OCI-LY7 (cell line): Measurements from ENCODE around the gene CIAO2B. TPM values are rescaled to one million over a fixed set of nuclear protein-coding genes. Genes with fewer than 3 reads are reported as not detected.

Experiments
- BruUV-seq: library from RNA; stranded (reverse); fragments of 400-500 nt; replicated peaks from 2 replicates; lab custom pipeline; 2021; lab: Mats Ljungman, UMichigan
- CTCF ChIA-PET: fragments of 300-600 bp; sonication (Branson Sonifier 250); formaldehyde crosslinking; loops from one replicate; lab custom pipeline; 2022; ENCODE audit warnings: antibody characterized with exemption; ENCODE audit not compliant: unreplicated experiment; lab: Charles Lee
- POLR2A ChIA-PET: fragments of 300-600 bp; sonication (Branson Sonifier 250); formaldehyde crosslinking; loops from one replicate; lab custom pipeline; 2022; ENCODE audit warnings: antibody characterized with exemption; lab: Charles Lee
- DNase-seq: peaks from one replicate; pipeline ENCODE4 v3.0.0-alpha.2; 2015; ENCODE audit warnings: low spot score
- H2AFZ ChIP-seq: fragments of 200-600 bp; sonication (generic), shearing (Covaris generic); 2 replicates; pipeline ENCODE4 v1.6.1; 2014; ENCODE audit warnings: mild to moderate bottlenecking, antibody characterized with exemption, low read length, moderate library complexity
- H3K27ac ChIP-seq: fragments of 200-600 bp; sonication (generic); 2 replicates; pipeline ENCODE4 v1.5.1; 2014; ENCODE audit warnings: mixed run types, low read depth, mild to moderate bottlenecking, moderate library complexity, low read length, inconsistent platforms; ENCODE audit not compliant: poor library complexity, severe bottlenecking
- H3K36me3 ChIP-seq: fragments of 200-600 bp; sonication (generic); 2 replicates; pipeline ENCODE4 v1.6.1; 2014; ENCODE audit warnings: mild to moderate bottlenecking, antibody characterized with exemption, low read length, moderate library complexity, mixed read lengths; ENCODE audit not compliant: insufficient read depth
- H3K4me1 ChIP-seq: fragments of 200-600 bp; sonication (generic); 2 replicates; pipeline ENCODE4 v1.5.1; 2014; ENCODE audit warnings: mild to moderate bottlenecking, low read length; ENCODE audit not compliant: insufficient read depth, poor library complexity, severe bottlenecking
- H3K4me2 ChIP-seq: fragments of 200-600 bp; sonication (generic); 2 replicates; pipeline ENCODE4 v1.6.1; 2014; ENCODE audit warnings: mild to moderate bottlenecking, low read length
- H3K4me3 ChIP-seq: fragments of 200-600 bp; sonication (generic); 2 replicates; pipeline ENCODE4 v1.5.1; 2014; ENCODE audit warnings: mild to moderate bottlenecking, low read depth, low read length; ENCODE audit not compliant: poor library complexity, severe bottlenecking
- H3K79me2 ChIP-seq: fragments of 200-600 bp; sonication (generic); 2 replicates; pipeline ENCODE4 v1.6.1; 2016; ENCODE audit warnings: low read depth, mild to moderate bottlenecking, low read length, moderate library complexity, mixed read lengths; ENCODE audit not compliant: insufficient read depth
- H3K9me2 ChIP-seq: fragments of 200-600 bp; sonication (generic); 2 replicates; pipeline ENCODE4 v1.6.1; 2016; ENCODE audit warnings: mild to moderate bottlenecking, low read length, mixed read lengths; ENCODE audit not compliant: insufficient read depth
- H3K9me3 ChIP-seq: fragments of 200-600 bp; sonication (generic); 2 replicates; pipeline ENCODE4 v1.6.1; 2014; ENCODE audit warnings: mild to moderate bottlenecking, mixed run types, low read length, mixed read lengths
- H4K20me1 ChIP-seq: fragments of 200-600 bp; sonication (generic); 2 replicates; pipeline ENCODE4 v1.6.1; 2014; ENCODE audit warnings: mild to moderate bottlenecking, antibody characterized with exemption, low read length, moderate library complexity, mixed read lengths; ENCODE audit not compliant: insufficient read depth
- CTCF ChIP-seq: fragments of 200-600 bp; sonication (generic); conservative IDR thresholded peaks from 2 replicates; pipeline ENCODE4 v1.5.1; 2014; ENCODE audit warnings: mild to moderate bottlenecking, antibody characterized with exemption, low read length, moderate library complexity, mixed read lengths
- EZH2phosphoT487 ChIP-seq: fragments of 200-600 bp; sonication (generic); IDR thresholded peaks from 2 replicates; pipeline ENCODE4 v1.6.1; 2018; ENCODE audit warnings: low read depth, borderline replicate concordance, mild to moderate bottlenecking, mixed run types, antibody characterized with exemption, low read length, moderate library complexity, mixed read lengths
- intact Hi-C: fragments of 100-400 bp; cut with micrococcal nuclease; formaldehyde crosslinking; loops from one replicate; pipeline ENCODE4 v1.10.0; 2022; ENCODE audit not compliant: unreplicated experiment
- total RNA-seq, 2 experiments: library from RNA; depleted of rRNA in 1 of 2; stranded (reverse); fragments of >200 nt in 1 of 2; shearing (Covaris generic) in 1 of 2; gene quantifications; 2 replicates each; pipeline ENCODE4 v1.2.3, GENCODE V29; 2014 to 2022

Gene CIAO2B
- total RNA-seq, 2 experiments from 2014 or later = 76.4 to 133 TPM

- no TSS peak for BruUV-seq
- Histone ChIP-seq H3K9me3 (no peaks in the 10 kb centered on the region), H3K4me1 (no peaks in the 10 kb centered on the region), H2AFZ (no peak overlapping the region), H3K79me2 (no peaks in the 10 kb centered on the region), H4K20me1 (no peaks in the 10 kb centered on the region), H3K4me2 (no peak overlapping the region), H3K27ac (no peak overlapping the region), H3K4me3 (no peak overlapping the region), H3K36me3 (no peaks in the 10 kb centered on the region), H3K9me2 (no peaks in the 10 kb centered on the region)
- no peak for DNase-seq
- ChIA-PET CTCF (no interaction called here), POLR2A (no interaction called here)
- intact Hi-C loops = no loop called here
- TF ChIP-seq EZH2phosphoT487 (no peak), CTCF (no peak)
Measured at GRCh38 chr16:66901626-66902025, 32.6 kb downstream of the CIAO2B start.

- Histone ChIP-seq H3K4me3 (no peak overlapping the region), H3K4me2 (no peak overlapping the region), H2AFZ (no peak overlapping the region), H3K27ac (no peak overlapping the region), H3K36me3 (no peaks in the 10 kb centered on the region), H3K9me2 (no peaks in the 10 kb centered on the region), H3K4me1 (no peaks in the 10 kb centered on the region), H3K9me3 (no peaks in the 10 kb centered on the region), H4K20me1 (no peaks in the 10 kb centered on the region), H3K79me2 (no peaks in the 10 kb centered on the region)
- CTCF ChIA-PET = no interaction called here
- DNase-seq = no peak
- TF ChIP-seq EZH2phosphoT487 (no peak), CTCF (no peak)
- BruUV-seq = no TSS peak
- intact Hi-C loops = no loop called here
- POLR2A ChIA-PET = no interaction called here
Measured at GRCh38 chr16:66900721-66901441, 33.3 kb downstream of the CIAO2B start.
